T follicular helper cell (primary cell): ENCODE data around the gene DDO.
"Not testable (repeated sequence)": the region's sequence is repeated elsewhere in the genome, so short reads cannot be mapped to it uniquely, and the experiment has no call there.

Experiments
- DNase-seq: peaks from one replicate; pipeline ENCODE4 v3.0.0-alpha.2; 2020; ENCODE audit warnings: low read depth
- total RNA-seq, 2 experiments: gene quantifications; one replicate each; lab custom pipeline; 2026; lab: John Stamatoyannopoulos, UW

DDO gene, protein sequence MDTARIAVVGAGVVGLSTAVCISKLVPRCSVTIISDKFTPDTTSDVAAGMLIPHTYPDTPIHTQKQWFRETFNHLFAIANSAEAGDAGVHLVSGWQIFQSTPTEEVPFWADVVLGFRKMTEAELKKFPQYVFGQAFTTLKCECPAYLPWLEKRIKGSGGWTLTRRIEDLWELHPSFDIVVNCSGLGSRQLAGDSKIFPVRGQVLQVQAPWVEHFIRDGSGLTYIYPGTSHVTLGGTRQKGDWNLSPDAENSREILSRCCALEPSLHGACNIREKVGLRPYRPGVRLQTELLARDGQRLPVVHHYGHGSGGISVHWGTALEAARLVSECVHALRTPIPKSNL
- 0 reads per million in 2 experiments for total RNA-seq

DNA sequence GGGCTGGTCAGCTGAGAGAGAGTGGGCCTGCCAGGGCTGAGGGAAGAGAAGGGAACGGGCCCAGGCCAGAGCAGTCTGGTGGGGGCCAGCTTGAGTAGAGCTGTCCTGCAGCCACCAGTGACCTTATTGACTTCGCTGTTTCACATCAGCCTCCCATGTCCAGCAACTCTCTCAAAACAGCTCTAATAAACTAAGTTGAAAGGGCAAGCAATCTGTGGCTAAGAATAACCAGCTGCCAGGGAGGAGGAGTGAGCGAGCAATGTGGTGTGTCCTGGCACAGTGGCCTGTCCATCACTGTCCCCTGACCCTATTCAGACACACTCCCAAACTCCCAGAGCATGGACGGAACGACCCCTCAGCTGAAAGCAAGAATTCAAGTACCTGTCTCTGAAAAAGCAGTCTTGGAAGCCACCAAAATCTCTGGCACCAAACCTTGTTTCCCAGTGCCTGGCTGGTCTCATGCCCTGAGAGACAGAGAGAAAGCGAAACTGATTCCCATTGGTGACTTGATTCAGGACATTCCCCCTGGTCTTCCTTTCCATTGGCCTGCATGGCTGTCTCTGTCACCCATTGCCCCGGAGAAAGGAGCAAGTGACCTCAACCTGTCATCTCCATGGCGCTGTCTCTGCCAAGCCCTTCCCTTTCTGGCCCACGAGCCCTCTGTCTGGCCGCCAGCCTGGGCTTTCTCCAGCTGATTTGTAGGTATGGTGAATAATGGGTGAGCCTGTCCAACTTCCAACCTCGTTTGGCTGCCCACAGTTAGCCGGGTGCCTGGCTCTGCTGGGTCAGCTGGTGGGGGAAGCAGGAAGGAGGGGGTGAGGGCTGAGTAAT is at the start of gene DDO:
Gene DDO (minus strand): TSS at position 490 of the 831 bp plus-strand sequence. CDS start 2,113 bp downstream, outside the sequence.
- no peak for DNase-seq

DNA sequence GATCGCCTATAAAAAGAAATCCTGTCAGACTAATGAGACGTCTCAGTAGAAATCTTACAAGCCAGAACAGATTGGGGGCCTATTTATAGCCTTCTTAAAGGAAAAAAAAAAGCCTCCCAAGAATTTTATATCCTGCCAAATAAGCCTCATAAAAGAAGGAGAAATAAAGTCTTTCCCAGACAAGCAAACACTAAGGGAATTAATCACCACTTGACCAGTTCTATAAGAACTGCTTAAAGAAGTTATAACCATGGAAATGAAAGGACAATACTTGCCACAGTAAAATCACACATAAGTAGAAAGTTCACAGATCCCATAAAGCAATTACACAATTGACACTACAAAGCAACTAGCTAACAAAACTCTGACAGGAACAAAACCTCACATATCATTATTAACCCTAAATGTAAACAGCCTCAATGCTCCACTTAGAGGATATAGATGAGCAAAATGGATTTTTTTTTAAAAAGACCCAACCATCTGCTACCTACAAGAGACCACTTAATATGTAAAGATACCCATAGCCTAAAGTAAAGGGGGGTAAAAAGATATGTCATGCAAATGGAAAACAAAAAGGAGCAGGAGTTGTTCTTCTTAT is 47.6 kb upstream of the DDO start:
- DNase-seq: no peak

DNA sequence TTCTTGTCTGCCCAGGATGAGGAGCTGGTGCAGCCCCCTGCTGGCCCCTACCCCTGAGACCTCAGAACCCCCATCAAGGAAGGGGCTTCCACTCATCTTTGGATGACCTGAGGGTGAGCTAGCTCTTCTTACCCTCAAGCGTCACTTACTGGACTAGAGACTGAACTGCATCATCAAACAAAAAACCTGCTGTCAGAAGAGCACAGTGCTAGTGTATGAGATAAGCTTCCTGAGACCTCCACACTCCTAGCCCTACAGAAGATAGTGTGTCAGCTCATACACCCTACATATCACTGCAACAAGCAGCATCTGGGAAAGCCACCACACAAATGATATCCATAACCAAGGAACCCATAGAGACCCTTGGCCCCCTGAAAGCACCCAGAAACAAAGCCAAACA is 46.0 kb upstream of the DDO start:
- DNase-seq: no peak

DNA sequence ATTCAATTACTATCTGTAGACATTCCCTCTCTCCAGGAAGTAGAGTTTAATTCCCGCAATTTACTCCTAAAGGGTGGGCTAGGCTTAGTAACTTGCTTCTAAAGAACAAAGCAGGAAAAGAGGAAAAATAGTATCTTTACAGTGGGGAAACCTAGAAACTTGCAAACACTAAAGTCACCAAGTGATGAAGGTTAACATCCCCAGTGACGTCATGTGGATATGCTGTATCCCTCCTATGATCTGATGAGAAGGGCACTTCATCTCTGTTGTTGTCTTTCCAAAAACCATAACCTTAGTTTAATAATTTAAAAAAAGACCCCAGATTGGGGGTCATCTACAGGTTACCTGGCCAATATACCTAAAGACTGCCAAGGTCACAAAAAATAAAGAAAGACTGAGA is 43.8 kb upstream of the DDO start:
- DNase-seq: no peak

DNA sequence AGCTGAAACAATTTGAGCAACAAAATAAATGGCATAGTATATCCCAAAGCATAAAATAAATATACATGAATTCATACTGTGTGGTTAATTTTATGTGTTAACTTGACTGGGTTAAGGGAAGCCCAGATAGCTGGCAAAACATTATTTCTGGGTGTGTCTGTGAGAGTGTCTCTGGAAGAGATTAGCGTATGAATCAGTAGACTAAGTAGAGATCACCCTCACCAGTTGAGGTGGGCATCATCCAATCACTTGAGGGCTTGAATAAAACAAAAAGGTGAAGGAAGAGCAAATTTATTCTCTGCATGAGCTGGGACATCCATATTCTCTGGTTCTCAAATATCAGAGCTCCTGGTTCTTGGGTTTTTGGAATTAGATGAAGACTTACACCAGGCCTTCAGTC is 43.1 kb upstream of the DDO start:
- DNase-seq: no peak

DNA sequence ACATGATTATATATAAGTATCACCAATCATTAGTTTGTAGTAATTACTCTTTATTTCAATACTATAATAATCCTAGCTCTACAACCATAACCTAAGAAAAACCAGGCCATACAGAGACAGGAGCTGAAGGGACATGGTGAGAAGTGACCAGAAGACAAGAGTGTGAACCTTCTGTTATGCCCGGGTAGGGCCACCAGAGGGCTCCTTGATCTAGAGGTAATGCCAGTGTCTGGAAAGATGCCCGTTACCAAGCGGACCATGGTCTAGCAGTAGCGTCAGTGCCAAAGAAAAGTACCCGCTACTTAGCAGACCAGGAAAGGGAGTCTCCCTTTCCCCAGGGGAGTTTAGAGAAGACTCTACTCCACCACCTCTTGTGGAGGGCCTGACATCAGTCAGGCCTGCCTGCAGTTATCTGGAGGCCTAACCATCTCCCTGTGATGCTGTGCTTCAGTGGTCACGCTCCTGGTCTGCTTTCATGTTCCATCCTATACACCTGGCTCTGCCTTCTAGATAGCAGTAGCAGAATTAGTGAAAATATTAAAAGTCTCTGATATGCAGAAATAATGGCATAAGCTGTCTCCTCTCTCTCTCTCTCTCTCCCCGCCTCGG is 42.3 kb upstream of the DDO start:
- not testable (repeated sequence) for DNase-seq

DNA sequence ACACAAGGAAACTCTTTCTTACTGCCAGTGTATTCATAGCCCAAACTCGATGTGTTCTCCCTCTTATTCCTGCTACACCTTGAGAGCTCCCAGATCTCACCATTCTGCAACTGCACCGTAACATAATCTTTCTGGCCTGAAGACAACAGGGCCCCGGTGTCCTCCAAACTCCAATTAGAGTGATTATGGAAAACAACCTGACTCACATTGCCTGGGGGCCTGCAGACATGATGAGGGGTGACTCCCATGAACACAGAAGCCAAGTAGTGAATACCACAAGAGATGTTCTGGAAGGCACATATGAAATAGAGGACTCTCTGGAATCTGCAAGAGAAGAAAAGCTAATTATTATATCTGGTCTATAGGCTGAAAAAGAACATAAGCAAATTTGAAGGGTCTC is 41.3 kb upstream of the DDO start:
- DNase-seq: no peak

DNA sequence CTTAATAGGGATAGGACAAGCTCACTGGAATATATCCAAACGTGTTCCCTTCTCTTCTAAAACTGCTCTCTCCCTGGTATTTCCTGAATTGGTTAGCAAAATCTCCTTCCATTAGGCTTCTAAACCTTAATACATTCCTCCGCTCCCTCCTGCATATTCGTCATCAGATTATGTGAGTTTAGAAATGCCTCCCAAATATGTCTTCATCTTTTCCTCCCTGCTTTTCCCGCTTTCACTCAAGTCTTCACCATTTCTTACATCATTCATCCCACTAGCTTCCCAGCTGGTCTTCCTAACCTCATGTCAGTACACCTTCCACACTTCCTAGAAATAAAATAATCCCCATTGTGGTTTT is 34.1 kb upstream of the DDO start:
- DNase-seq: no peak

DNA sequence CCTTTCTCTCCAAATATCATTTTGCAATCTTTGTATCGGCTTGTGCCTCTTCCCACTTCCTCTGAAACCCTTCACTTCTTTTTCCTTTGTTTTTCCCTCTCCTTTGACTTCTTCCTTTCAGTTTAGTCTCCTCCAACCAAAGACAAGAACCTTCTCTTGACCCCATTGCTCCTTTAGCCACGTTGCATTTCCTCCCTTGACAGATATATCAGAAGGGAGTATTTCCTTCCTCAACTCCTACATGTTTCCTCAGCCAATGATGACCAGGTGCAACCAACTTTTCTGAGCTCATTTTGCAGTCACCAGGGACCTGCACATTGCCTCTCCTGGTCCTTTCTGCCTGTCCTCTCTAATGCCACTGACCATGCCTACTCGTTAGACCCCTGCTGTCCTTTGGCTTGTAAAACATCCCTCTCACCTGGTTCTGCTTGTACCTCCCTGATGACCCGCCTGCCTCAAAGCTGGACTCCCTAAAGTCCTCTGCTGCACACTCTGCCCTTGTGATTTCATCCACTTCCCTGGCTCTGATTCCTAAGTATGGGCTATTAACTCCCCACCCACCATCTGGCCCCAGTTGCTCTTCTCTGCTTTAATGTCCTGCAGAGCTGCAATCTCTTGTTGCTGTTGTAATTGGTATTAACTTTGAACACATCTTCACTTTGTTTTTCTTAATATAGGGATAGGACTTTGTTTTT is 33.6 kb upstream of the DDO start:
- DNase-seq: no peak

DNA sequence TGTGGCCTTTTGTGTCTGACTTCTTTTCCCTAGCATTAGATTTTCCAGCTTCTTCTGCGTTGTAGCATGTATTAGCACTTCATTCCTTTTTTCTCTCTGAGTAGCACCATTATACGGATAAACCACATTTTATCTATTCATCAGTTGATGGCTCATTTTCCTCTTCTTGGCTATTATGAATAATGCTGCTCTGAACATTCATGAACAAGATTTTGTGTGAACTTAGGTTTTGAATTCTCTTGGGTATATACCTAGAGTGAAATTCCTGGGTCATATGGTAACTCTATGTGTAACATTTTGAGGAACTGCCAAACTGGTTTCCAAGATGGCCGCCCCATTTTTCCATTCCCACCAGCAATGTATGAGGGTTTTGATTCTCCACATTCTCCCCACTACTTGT is 32.4 kb upstream of the DDO start:
- DNase-seq: no peak

DNA sequence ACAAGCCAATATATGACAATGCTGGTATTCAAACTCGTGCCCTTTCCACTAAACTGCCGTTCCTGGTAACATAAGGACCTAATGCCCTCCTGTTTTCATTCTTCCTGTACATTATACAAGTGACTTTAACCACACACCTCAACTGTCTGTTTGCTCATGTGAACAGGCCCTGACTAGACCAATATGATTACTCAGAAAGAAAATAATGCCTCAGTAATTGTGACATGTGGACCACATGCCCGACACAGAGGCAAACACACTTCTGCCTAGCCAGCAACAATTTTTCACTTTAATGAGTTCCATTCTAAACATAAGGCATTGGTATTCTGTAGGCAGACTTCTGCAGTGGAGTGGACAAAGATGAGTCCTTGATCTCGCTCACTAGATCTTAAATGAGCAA is 31.0 kb upstream of the DDO start:
- no peak for DNase-seq

DNA sequence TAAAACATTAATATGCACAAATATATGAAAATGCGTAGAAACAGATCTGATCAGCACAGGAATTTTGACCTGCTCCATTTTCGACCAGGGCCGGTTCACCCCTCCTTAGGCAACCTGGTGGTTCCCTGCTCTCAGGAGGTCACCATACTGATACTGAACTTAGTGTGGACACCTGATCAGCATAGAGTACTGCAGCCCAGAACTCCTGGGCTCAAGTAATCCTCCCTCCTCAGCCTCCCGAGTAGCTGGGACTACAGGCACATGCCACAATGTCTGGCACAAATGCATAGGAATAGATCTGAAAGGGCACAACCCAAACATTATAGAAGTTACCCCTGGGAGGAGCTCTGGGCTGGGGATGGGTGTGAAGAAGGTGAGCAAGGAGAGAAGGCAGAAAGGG is 24.7 kb upstream of the DDO start:
- DNase-seq: no peak

DNA sequence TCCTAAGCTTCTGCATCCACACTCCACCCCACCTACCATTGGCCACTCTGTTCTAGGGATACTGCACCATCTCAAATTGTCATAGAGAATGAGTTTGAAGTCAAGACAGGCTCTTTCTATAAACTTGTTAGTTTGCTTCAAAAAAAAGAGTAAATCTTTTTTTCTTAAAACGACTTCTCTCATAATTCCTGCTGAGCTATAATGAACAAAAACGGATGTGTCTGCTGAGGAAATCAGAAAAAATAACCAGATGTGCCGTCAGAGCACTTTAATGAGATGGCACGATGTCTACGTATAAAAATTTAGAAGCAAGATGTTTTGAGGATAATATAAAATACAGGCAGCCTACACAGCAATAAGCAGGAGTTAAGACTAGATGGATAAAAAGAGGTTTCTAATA is 24.0 kb upstream of the DDO start:
- DNase-seq: no peak

DNA sequence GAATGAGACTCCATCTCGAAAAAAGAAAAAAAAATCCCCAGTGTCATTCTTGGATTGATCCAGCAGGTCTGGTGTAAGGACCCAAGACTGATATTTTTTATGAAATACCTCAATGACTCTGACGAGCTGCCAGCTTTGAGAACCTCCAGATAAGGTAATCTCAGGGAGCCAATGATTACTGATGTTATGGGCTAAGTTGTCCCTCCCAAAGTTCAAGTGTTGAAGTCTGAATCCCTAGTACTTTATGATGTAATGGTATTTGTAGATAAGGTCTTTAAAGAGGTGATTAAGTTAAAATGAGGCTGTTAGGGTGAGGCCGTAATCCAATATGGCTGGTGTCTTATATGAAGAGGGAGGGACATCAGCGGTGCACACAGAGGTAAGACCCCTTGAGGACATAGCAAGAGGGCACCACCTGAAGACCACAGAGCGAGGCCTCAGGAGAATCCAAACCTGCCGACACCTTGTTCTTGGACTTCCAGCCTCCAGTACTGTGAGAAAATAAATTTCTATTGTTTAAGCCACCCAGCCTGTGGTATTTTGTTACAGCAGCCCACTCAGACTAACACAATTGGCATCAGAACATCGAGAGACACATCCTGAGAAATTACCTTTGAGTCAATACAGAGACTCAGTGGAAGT is 19.7 kb upstream of the DDO start:
- no peak for DNase-seq

DNA sequence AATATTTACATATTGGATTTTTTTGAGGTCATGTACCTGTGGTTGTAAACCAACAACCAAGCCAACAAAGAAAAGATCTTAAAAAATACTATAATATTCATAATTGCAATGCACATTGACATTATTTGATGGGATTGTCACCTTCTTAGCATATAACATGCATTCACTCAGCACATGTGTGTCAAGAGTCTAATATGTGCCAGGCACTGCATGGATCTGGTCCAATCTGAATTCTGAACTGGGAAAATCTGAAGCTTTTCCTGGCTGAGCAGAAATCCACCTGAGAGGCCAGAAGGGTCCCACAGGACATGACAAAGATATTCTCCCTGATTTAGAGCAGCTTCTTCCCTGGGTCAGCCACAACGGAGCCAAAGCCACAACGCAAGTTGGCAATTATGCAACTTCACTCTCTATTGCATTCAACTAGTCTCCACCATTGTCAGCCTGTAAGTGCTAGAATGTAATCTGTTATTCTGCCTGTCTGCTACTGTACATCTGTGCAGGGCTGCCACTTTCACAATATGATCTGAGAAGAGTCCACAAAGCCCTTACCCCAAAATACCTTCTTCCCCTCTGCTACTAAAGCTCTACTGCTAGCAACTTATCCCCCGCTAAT is 17.0 kb upstream of the DDO start:
- no peak for DNase-seq

DNA sequence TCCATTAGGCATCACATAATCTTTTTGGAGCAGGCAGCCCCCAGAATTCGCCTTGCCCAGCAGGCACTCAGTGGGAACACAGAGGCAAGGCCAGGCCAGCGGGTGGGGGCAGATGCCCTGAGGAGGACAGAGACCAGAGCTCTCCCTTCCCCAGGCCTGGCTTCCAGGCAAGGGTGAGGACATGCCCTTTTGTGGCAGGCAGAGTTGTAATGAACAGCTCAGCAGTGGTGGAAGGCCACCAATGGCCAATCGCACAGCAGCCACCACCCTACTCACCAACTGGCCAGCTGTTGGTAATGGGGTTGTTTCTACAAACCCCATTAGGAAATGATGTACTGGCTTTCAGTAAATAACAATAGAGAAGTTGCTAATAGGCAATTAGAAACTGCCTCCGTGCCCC is 15.4 kb upstream of the DDO start:
- no peak for DNase-seq

DNA sequence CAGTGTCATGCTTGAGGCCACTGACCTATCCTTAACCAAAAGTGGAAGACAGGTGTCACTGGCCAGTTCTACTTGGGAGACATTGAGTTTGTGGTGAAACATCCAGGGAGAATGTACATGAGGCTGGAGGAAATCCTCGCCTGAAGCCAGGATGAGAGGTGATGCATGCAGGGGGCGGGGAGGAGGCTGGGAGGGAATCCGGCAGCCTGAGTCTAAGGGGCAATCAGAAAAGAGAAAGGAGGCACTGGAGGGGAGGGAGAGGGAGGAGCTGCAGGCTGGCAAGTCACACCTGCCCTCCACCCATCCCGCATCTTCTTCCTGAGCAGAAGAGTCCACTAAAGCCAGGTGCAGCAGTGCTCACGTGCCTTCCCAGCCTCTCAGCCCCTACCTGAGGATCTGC is 14.9 kb upstream of the DDO start:
- DNase-seq: no peak

DNA sequence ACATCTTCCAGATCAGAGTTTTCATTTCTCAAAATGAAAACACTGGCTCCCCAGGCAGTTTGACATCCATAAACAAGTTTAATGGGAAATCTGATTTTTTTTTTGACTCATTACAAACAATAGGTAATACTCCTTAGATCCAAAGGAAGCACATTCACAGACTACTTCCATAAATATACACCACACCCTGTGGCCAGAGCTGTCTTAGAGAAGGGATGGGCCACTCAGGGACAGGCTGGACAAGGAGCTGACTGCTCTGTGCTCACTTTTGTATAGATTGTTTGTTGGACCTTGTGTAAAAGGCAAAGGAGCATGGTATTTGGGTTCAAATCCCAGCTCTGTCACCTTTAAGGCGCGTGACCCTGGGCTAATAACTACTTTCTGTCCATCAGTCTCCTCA is 12.8 kb upstream of the DDO start:
- DNase-seq: no peak

DNA sequence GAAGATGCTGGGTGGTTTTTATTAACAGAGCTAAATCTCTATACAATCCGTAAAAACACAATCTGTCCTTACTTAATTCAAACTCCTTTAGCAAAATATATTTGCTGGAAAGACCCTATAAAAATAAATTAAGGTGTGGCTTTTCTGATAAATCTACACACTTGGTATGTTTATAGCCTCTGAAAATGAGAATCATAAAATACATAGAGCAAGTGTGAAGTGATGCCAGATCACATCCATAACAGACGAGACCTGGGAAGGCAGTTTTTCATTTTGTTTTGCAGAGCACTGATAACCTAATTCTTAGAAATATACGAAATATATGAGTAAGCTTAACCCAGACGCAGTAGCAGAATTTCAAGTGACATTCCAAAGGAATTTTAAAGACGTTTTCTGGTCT is 10.4 kb upstream of the DDO start:
- no peak for DNase-seq

DNA sequence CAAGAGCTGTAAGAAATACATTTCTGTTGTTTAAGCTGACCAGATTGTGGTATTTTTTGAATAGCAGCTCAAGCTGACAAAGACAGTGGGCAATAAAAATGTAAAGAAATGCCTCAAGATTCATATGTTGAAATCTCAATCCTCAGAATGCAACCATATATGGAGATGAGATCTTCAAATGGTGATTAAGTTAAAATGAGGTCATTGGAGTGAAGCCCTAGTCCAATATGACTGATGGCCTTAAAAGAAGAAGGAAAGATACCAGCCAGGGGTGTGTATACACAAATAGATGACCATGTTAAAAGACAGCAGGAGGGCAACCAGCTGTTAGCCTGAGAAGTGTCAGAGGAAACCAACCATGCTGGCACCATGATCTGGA is 7.1 kb upstream of the DDO start:
- no peak for DNase-seq

DNA sequence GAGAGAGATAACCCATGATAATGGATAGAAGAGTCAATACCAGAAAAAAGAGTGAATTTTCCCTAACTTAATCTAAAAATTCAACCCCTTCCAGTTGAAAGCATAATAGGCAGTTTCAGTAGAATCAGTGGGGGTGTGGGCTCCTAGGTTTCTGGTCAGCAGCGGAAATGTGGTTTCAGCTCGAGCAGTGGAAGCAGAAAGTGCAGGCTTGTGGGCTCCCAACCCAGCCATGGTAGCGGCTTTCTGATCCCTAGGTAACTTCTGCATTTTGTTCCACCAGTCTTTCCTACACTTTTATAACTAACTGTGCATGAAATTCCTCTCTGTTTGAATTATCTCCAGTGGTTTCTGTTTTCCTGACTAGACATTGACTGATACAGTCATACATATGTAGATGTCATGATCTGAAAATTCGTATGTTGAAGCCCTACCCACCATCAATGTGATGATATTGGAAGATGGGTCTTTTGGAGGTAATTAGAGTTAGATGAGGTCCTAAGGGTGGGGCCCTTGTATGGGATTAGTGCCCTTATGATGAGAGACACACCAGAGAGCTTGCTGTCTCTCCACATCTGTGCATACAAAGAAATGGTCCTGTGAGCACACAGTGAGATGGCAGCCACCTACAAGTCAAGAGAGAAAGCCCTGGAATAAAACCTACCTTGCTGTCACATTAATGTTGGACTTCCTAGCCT is 6.5 kb upstream of the DDO start:
- DNase-seq: no peak
